HG03139 (cell line): ENCODE measurements around the gene UBE2L6.

Experiments
- ATAC-seq: cut with Tn5 transposase; IDR thresholded peaks from one replicate; pipeline ENCODE4 v1.9.1; 2021; ENCODE audit not compliant: unreplicated experiment

UBE2L6 gene

DNA sequence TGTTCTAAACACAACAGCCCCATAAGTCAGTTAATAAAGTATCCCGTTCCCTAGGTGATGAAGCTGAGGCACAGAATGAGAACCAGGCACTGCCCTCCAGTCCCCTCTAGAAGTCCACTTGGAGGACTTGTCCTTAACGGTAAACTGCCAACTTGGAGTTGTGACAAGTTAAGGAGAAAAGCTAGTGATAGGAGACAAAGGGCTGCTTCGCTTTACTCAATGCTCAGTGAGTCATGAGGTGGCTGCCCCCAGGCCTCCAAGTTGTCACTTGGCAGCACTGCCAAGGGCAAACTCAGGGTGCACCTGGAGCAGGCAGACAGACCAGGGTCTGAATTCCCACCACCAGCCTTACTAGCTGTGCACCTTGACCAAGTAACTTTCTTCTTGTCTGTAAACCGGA is 65.5 kb downstream of the UBE2L6 start:
- no peak for ATAC-seq
